Measurements from ENCODE around the gene SRPK1.

DNA sequence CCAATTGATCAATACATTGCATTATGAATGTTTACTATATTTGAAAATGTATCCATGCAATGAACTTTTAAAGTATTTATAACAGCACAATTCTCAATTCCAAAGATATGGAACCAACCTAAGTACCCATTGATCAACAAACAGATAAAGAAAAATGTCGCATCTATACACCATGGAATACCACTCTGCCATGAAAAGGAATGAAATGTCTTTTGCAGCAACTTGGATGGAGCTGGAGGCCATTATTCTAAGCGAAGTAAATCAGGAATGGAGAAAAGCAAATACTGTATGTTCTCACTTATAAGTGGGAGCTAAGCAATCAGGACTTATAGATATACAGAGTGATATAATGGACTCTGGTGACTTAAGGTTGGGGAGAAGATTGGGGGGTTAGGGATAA, 22.9 kb downstream of the SRPK1 start:
- TF ChIP-seq, protein P1, sequence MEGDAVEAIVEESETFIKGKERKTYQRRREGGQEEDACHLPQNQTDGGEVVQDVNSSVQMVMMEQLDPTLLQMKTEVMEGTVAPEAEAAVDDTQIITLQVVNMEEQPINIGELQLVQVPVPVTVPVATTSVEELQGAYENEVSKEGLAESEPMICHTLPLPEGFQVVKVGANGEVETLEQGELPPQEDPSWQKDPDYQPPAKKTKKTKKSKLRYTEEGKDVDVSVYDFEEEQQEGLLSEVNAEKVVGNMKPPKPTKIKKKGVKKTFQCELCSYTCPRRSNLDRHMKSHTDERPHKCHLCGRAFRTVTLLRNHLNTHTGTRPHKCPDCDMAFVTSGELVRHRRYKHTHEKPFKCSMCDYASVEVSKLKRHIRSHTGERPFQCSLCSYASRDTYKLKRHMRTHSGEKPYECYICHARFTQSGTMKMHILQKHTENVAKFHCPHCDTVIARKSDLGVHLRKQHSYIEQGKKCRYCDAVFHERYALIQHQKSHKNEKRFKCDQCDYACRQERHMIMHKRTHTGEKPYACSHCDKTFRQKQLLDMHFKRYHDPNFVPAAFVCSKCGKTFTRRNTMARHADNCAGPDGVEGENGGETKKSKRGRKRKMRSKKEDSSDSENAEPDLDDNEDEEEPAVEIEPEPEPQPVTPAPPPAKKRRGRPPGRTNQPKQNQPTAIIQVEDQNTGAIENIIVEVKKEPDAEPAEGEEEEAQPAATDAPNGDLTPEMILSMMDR (conservative IDR thresholded peaks at IDR 0.05; ENCODE audit: low read depth, low read length) = no peak
- no peak for TF ChIP-seq EZH2 (IDR thresholded peaks at IDR 0.05; ENCODE audit: low read length, unreplicated experiment)

All from PC-3 (cell line).